ENCODE measurements around the gene PRAMEF13.
"Not testable (repeated sequence)": the region's sequence is repeated elsewhere in the genome, so short reads cannot be mapped to it uniquely, and the experiment has no call there.

- TF ChIP-seq POLR2AphosphoS5 (IDR thresholded peaks at IDR 0.05; ENCODE audit: low read depth, low read length); SIX5 (IDR thresholded peaks at IDR 0.05; ENCODE audit: low read depth, low read length); EZH2 (IDR thresholded peaks at IDR 0.05; ENCODE audit: low read depth, low read length, severe bottlenecking); MAX (IDR thresholded peaks at IDR 0.05); CHD1 (IDR thresholded peaks at IDR 0.05; ENCODE audit: low read depth, low read length); CTCF (IDR thresholded peaks at IDR 0.05; ENCODE audit: control extremely low read depth in 1 of 3, insufficient read depth in 1 of 3, low read depth in 1 of 3, low read length in 3 of 3); RAD21 (IDR thresholded peaks at IDR 0.05 in 1 of 2, conservative IDR thresholded peaks at IDR 0.05 in 1 of 2; ENCODE audit: low read depth in 2 of 2, low read length in 2 of 2); BCL11A (IDR thresholded peaks at IDR 0.05; ENCODE audit: low read depth in 2 of 2, low read length in 2 of 2); JUN (IDR thresholded peaks at IDR 0.05; ENCODE audit: low read depth, low read length): not testable (repeated sequence)
Measured at GRCh38 chr1:13246554-13246871, 45.3 kb upstream of the PRAMEF13 start.

Measured in H1 (cell line).